GM18511 (cell line): Measurements from ENCODE around the gene STT3A.
A peak's percentile ranks its signal among the peaks of the same experiment; 100 is the strongest.

Experiments
- ATAC-seq: cut with Tn5 transposase; IDR thresholded peaks from one replicate; pipeline ENCODE4 v1.9.1; 2021; ENCODE audit warnings: mild to moderate bottlenecking, moderate library complexity; ENCODE audit not compliant: unreplicated experiment

Gene STT3A

GRCh38 chr11:125587480-125587879, 5.2 kb upstream of the STT3A start:
- no peak for ATAC-seq

GRCh38 chr11:125588505-125588904, 4.1 kb upstream of the STT3A start:
- ATAC-seq, result no peak

- peak; percentile 28 for ATAC-seq
Observed at GRCh38 chr11:125591649-125592304, 875 bp upstream of the STT3A start.

- peak; percentile 0 for ATAC-seq
Observed at GRCh38 chr11:125593114-125593820, 615 bp downstream of the STT3A start.

GRCh38 chr11:125594958-125595357, 2.3 kb downstream of the STT3A start:
- ATAC-seq, result no peak

GRCh38 chr11:125600663-125601062, 8.0 kb downstream of the STT3A start:
- ATAC-seq, result no peak

GRCh38 chr11:125603207-125603606, 10.6 kb downstream of the STT3A start:
- ATAC-seq, result no peak

GRCh38 chr11:125605417-125605816, 12.8 kb downstream of the STT3A start:
- ATAC-seq, result no peak

GRCh38 chr11:125609545-125609944, 16.9 kb downstream of the STT3A start:
- ATAC-seq, result no peak

- no peak for ATAC-seq
Observed at GRCh38 chr11:125618383-125618782, 25.7 kb downstream of the STT3A start.

- ATAC-seq, result no peak
Observed at GRCh38 chr11:125621995-125622394, 29.3 kb downstream of the STT3A start.

- no peak for ATAC-seq
Observed at GRCh38 chr11:125623064-125623463, 30.4 kb downstream of the STT3A start.

GRCh38 chr11:125624756-125625213, 32.1 kb downstream of the STT3A start, which contains the start of gene CHEK1:
Gene CHEK1 (plus strand): TSS chr11:125625163. CDS start chr11:125626769, 1,606 bp downstream.
- no peak for ATAC-seq

- ATAC-seq, result no peak
Observed at GRCh38 chr11:125625225-125625629, 32.6 kb downstream of the STT3A start.

GRCh38 chr11:125625630-125626287, 33.1 kb downstream of the STT3A start:
- peak; percentile 89 for ATAC-seq

- ATAC-seq, result peak; percentile 47
Observed at GRCh38 chr11:125626288-125626950, 33.8 kb downstream of the STT3A start.

GRCh38 chr11:125627236-125627910, 34.7 kb downstream of the STT3A start:
- ATAC-seq, result no peak

- ATAC-seq, result no peak
Observed at GRCh38 chr11:125637840-125638239, 45.2 kb downstream of the STT3A start.

- no peak for ATAC-seq
Observed at GRCh38 chr11:125638315-125638714, 45.7 kb downstream of the STT3A start.

- ATAC-seq, result no peak
Observed at GRCh38 chr11:125645871-125646270, 53.2 kb downstream of the STT3A start.
